Colonic mucosa (tissue), 4 donors: ENCODE measurements around the gene SLMAP. TPM values are rescaled to one million over a fixed set of nuclear protein-coding genes. Genes with fewer than 3 reads are reported as not detected.
"Not testable (repeated sequence)": the region's sequence is repeated elsewhere in the genome, so short reads cannot be mapped to it uniquely, and the experiment has no call there.

ENCODE experiments used
- DNase-seq: peaks from one replicate; pipeline ENCODE4 v3.0.0-alpha.2; 2020
- H3K27ac ChIP-seq: fragments of 200-600 bp; one replicate; pipeline ENCODE4 v1.8.0; 2021
- H3K27me3 ChIP-seq: fragments of 200-600 bp; one replicate; pipeline ENCODE4 v1.8.0; 2021
- H3K36me3 ChIP-seq: fragments of 200-600 bp; one replicate; pipeline ENCODE4 v1.8.0; 2021
- H3K4me1 ChIP-seq: fragments of 200-600 bp; one replicate; pipeline ENCODE4 v1.8.0; 2021; ENCODE audit warnings: mild to moderate bottlenecking
- H3K4me3 ChIP-seq: fragments of 200-600 bp; one replicate; pipeline ENCODE4 v1.8.0; 2021
- H3K9ac ChIP-seq, 2 donors: one replicate each; pipeline ENCODE4 v1.7.0; 2013; ENCODE audit warnings: control low read depth in 2 of 2, low read depth in 2 of 2, low read length in 2 of 2
- H3K9me3 ChIP-seq: fragments of 200-600 bp; one replicate; pipeline ENCODE4 v1.8.0; 2021
- CTCF ChIP-seq: fragments of 200-600 bp; IDR thresholded peaks from one replicate; pipeline ENCODE4 v1.8.0; 2022; ENCODE audit warnings: antibody characterized with exemption, mild to moderate bottlenecking
- intact Hi-C: fragments of 100-400 bp; cut with DNase I; formaldehyde crosslinking; loops from one replicate; pipeline ENCODE4 v1.14.1; 2022
- total RNA-seq, 2 donors: library from RNA; stranded (reverse); fragmentation: NEBNext Ultra II Directional in 1 of 2; extraction: Animal tissue kit (Norgen Biotek cat#: 25700) in 1 of 2; gene quantifications; one replicate each; pipeline ENCODE4 v1.2.1, GENCODE V29; 2021
- donor health status: healthy.
- donor health status: DM: no; HTN: no; CAD: no.
- donor health status: DM: no; HTN: no; CAD: no.

The SLMAP gene
- total RNA-seq, 2 donors from 2014 or later = 81.1 to 124 TPM

GRCh38 chr3:57862894-57863293 lies 106.8 kb downstream of the SLMAP start:
- Histone ChIP-seq H3K9ac (no peak overlapping the region), H3K27me3 (no peaks in the 10 kb centered on the region), H3K4me1 (no peaks in the 10 kb centered on the region), H3K27ac (no peak overlapping the region), H3K36me3 (peaks cover 5% of the 10 kb centered on the region), H3K4me3 (no peak overlapping the region), H3K9me3 (no peaks in the 10 kb centered on the region)
- DNase-seq = no peak
- no peak for TF ChIP-seq CTCF
- intact Hi-C loops = no loop called here

GRCh38 chr3:57863380-57863779 lies 107.3 kb downstream of the SLMAP start:
- Histone ChIP-seq H3K9ac (no peak overlapping the region), H3K9me3 (no peaks in the 10 kb centered on the region), H3K36me3 (peaks cover 5% of the 10 kb centered on the region)

GRCh38 chr3:57864853-57865252 lies 108.7 kb downstream of the SLMAP start:
- Histone ChIP-seq H3K9ac (no peak overlapping the region), H3K4me3 (no peak overlapping the region), H3K4me1 (no peaks in the 10 kb centered on the region), H3K36me3 (peaks cover 5% of the 10 kb centered on the region), H3K27ac (no peak overlapping the region), H3K27me3 (no peaks in the 10 kb centered on the region), H3K9me3 (no peaks in the 10 kb centered on the region)
- intact Hi-C loops = no loop called here
- TF ChIP-seq CTCF = no peak
- no peak for DNase-seq

More at GRCh38 chr3:57863380-57863779, 107.3 kb downstream of the SLMAP start:
- DNase-seq = no peak
- Histone ChIP-seq H3K4me1 (no peaks in the 10 kb centered on the region), H3K4me3 (no peak overlapping the region), H3K27ac (no peak overlapping the region), H3K27me3 (no peaks in the 10 kb centered on the region)
- TF ChIP-seq CTCF = no peak
- intact Hi-C loops = no loop called here

DNA sequence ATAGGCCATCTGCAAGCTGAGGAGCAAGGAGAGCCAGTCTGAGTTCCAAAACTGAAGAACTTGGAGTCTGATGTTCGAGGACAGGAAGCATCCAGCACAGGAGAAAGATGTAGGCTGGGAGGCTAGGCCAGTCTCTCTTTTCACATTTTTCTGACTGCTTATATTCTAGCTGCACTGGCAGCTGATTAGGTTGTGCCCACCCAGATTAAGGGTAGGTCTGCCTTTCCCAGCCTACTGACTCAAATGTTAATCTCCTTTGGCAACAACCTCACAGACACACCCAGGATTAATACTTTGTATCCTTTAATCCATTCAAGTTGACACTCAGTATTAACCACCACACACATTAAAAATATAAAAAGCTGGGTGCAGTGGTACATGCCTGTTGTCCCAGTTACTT lies 113.0 kb downstream of the SLMAP start:
- H3K27me3 ChIP-seq, DNase-seq, H3K27ac ChIP-seq, H3K9ac ChIP-seq, H3K4me3 ChIP-seq, H3K4me1 ChIP-seq, H3K36me3 ChIP-seq, H3K9me3 ChIP-seq, intact Hi-C loops: not testable (repeated sequence)

GRCh38 chr3:57872606-57873005 lies 116.5 kb downstream of the SLMAP start:
- DNase-seq = no peak
- no peaks in the 10 kb centered on the region for H3K36me3 ChIP-seq
- TF ChIP-seq CTCF = no peak
- no peak overlapping the region for H3K4me3 ChIP-seq
- H3K4me1 ChIP-seq = no peaks in the 10 kb centered on the region
- intact Hi-C loops = no loop called here
- no peaks in the 10 kb centered on the region for H3K27me3 ChIP-seq
- no peak overlapping the region for H3K27ac ChIP-seq
- no peak overlapping the region for H3K9ac ChIP-seq
- no peaks in the 10 kb centered on the region for H3K9me3 ChIP-seq

GRCh38 chr3:57876632-57877031 lies 120.5 kb downstream of the SLMAP start:
- no peak overlapping the region for H3K27ac ChIP-seq
- no peaks in the 10 kb centered on the region for H3K36me3 ChIP-seq
- TF ChIP-seq CTCF = no peak

More at GRCh38 chr3:57876632-57877031, 120.5 kb downstream of the SLMAP start:
- Histone ChIP-seq H3K9ac (no peak overlapping the region), H3K4me1 (no peaks in the 10 kb centered on the region), H3K4me3 (no peak overlapping the region), H3K27me3 (no peaks in the 10 kb centered on the region), H3K9me3 (no peaks in the 10 kb centered on the region)
- intact Hi-C loops = no loop called here
- DNase-seq = no peak
